Tibial nerve (tissue), 4 donors: ENCODE data around the gene KIRREL3. TPM values are rescaled to one million over a fixed set of nuclear protein-coding genes. Genes with fewer than 3 reads are reported as not detected.

ENCODE experiments used
- DNase-seq, 2 donors: peaks; one replicate each; pipeline ENCODE4 v3.0.0-alpha.2; 2019; ENCODE audit warnings: low spot score in 2 of 2
- H3K27ac ChIP-seq, 4 donors: fragments of 200-600 bp; sonication (generic) in 3 of 4; one replicate each; pipeline ENCODE4 v1.5.1; 2017 to 2019; ENCODE audit warnings: mild to moderate bottlenecking in 1 of 4
- H3K27me3 ChIP-seq, 2 donors: fragments of 200-600 bp; sonication (generic) in 1 of 2; one replicate each; pipeline versions ENCODE4 v1.5.1 to v1.6.0; 2017 to 2019
- H3K36me3 ChIP-seq, 3 donors: fragments of 200-600 bp; sonication (generic); one replicate each; pipeline ENCODE4 v1.5.1; 2018 to 2019
- H3K4me1 ChIP-seq, 4 donors: fragments of 200-600 bp; sonication (generic) in 3 of 4; one replicate each; pipeline ENCODE4 v1.5.1; 2017 to 2019
- H3K4me3 ChIP-seq, 4 donors: fragments of 200-600 bp; sonication (generic) in 3 of 4; one replicate each; pipeline ENCODE4 v1.5.1; 2017 to 2019; ENCODE audit warnings: mild to moderate bottlenecking in 1 of 4, moderate library complexity in 1 of 4
- H3K9me3 ChIP-seq, 4 donors: fragments of 200-600 bp; sonication (generic) in 3 of 4; one replicate each; pipeline ENCODE4 v1.5.1; 2017 to 2019
- CTCF ChIP-seq, 5 experiments: fragments of 200-600 bp in 3 of 5; fragments of 450-650 bp in 2 of 5; sonication (generic) in 3 of 5; IDR thresholded peaks; one replicate each; pipeline ENCODE4 v1.5.1; 2016 to 2019; ENCODE audit warnings: antibody characterized with exemption in 5 of 5, mild to moderate bottlenecking in 3 of 5, moderate library complexity in 2 of 5
- EP300 ChIP-seq, 2 donors: sonication (generic); formaldehyde crosslinking; IDR thresholded peaks; one replicate each; pipeline ENCODE4 v1.6.1; 2017; ENCODE audit warnings: antibody characterized with exemption in 2 of 2, mild to moderate bottlenecking in 1 of 2
- POLR2A ChIP-seq, 2 donors: fragments of 450-650 bp; IDR thresholded peaks; one replicate each; pipeline ENCODE4 v1.6.1; 2017; ENCODE audit warnings: antibody characterized with exemption in 2 of 2, mild to moderate bottlenecking in 2 of 2, moderate library complexity in 2 of 2
- WGBS, 2 donors: methylation state at CpG; one replicate each; pipeline ENCODE4 v1.1.5; 2018; 5-methylcytosine and 5-hydroxymethylcytosine counted together
- total RNA-seq, 4 donors: library from RNA; depleted of rRNA; stranded (reverse); fragments of >200 nt; gene quantifications; one replicate each; pipeline ENCODE4 v1.1.0, GENCODE V29; 2016

The KIRREL3 gene
- total RNA-seq, 4 donors from 2014 or later = not detected

DNA sequence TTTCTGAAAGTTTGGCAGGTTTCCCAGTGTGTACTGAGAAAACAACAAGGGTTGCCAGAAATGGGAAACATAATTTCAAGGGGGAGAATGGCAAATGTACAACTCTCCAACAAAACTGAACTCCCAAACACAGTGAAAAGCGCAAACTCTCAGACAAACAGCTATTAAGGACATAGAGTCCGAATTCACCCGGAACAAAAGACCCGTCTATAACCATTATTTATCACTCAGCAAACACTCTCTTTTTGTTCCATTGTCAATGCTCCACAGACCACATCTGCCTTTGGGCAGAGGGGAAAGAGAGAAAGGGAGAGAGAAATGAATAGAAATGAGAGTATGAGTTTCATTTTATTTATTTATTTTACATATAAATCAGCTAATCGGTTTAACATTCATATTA, 21.7 kb downstream of the KIRREL3 start:
- no peak overlapping the region for H3K4me3 ChIP-seq
- H3K36me3 ChIP-seq = no peaks in the 10 kb centered on the region
- no peaks in the 10 kb centered on the region for H3K4me1 ChIP-seq
- peaks cover 0 to 6% of the 10 kb centered on the region in 2 donors for H3K27me3 ChIP-seq
- 44 to 51% methylated on average over 5 of the region's 5 CpGs for WGBS, 2 donors
- DNase-seq = no peak
- no peak overlapping the region for H3K27ac ChIP-seq
- TF ChIP-seq CTCF (IDR thresholded peaks at IDR 0.05) (no peak), EP300 (IDR thresholded peaks at IDR 0.05) (no peak), POLR2A (IDR thresholded peaks at IDR 0.05) (no peak)
- peaks cover 0 to 4% (median 0%) of the 10 kb centered on the region in 4 donors for H3K9me3 ChIP-seq

GRCh38 chr11:126978165-126978564, 22.4 kb downstream of the KIRREL3 start:
- TF ChIP-seq CTCF (IDR thresholded peaks at IDR 0.05) = no peak
- no peak for TF ChIP-seq EP300 (IDR thresholded peaks at IDR 0.05)
- TF ChIP-seq POLR2A (IDR thresholded peaks at IDR 0.05) = no peak
- Histone ChIP-seq H3K27me3 (peaks cover 0 to 6% of the 10 kb centered on the region in 2 donors), H3K36me3 (no peaks in the 10 kb centered on the region), H3K4me3 (no peak overlapping the region), H3K4me1 (no peaks in the 10 kb centered on the region), H3K27ac (no peak overlapping the region), H3K9me3 (peaks cover 0 to under 1% (median 0%) of the 10 kb centered on the region in 4 donors)
- 86 to 87% methylated on average over 3 of the region's 3 CpGs for WGBS, 2 donors
- DNase-seq = no peak

DNA sequence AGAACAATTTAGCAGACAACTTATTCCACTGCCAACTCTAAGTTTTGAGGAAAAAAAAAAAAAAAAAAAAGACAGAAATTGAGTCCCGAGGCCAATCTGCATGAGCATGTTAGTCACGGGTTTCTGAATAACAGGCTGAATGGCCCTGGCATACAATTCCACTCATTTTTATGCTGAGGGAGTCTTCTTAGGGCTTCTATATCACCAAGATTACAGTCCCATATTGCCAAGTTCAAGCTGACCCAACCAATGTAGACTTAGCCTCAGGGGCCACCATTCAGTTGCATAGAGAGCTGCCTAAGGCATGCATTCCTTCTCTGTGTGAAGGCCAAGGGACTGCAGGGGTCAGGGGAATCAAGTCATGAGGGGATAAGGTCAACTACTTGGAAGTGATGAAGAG, 27.5 kb downstream of the KIRREL3 start:
- peaks cover 0 to 6% of the 10 kb centered on the region in 2 donors for H3K27me3 ChIP-seq
- no peak for TF ChIP-seq CTCF (IDR thresholded peaks at IDR 0.05)
- TF ChIP-seq POLR2A (IDR thresholded peaks at IDR 0.05) = no peak
- TF ChIP-seq EP300 (IDR thresholded peaks at IDR 0.05) = no peak
- WGBS, 2 donors = 64 to 66% methylated on average over 2 of the region's 2 CpGs

GRCh38 chr11:126971305-126971704, 29.3 kb downstream of the KIRREL3 start:
- Histone ChIP-seq H3K4me3 (no peak overlapping the region), H3K27ac (no peak overlapping the region), H3K27me3 (peaks cover 0 to 6% of the 10 kb centered on the region in 2 donors), H3K36me3 (no peaks in the 10 kb centered on the region), H3K9me3 (peaks cover 0 to 6% (median 0%) of the 10 kb centered on the region in 4 donors), H3K4me1 (peaks cover 0 to 12% (median 0%) of the 10 kb centered on the region in 4 donors)
- DNase-seq = no peak
- WGBS, 2 donors = 71 to 78% methylated on average over 5 of the region's 5 CpGs
- TF ChIP-seq EP300 (IDR thresholded peaks at IDR 0.05) = no peak
- no peak for TF ChIP-seq POLR2A (IDR thresholded peaks at IDR 0.05)
- TF ChIP-seq CTCF (IDR thresholded peaks at IDR 0.05) = no peak

More for the DNA sequence above, 27.5 kb downstream of the KIRREL3 start:
- DNase-seq = no peak
- no peak overlapping the region for H3K27ac ChIP-seq
- no peaks in the 10 kb centered on the region for H3K36me3 ChIP-seq
- peaks cover 0 to 6% (median 0%) of the 10 kb centered on the region in 4 donors for H3K9me3 ChIP-seq
- H3K4me3 ChIP-seq = no peak overlapping the region
- H3K4me1 ChIP-seq = peaks cover 0 to 12% (median 0%) of the 10 kb centered on the region in 4 donors

DNA sequence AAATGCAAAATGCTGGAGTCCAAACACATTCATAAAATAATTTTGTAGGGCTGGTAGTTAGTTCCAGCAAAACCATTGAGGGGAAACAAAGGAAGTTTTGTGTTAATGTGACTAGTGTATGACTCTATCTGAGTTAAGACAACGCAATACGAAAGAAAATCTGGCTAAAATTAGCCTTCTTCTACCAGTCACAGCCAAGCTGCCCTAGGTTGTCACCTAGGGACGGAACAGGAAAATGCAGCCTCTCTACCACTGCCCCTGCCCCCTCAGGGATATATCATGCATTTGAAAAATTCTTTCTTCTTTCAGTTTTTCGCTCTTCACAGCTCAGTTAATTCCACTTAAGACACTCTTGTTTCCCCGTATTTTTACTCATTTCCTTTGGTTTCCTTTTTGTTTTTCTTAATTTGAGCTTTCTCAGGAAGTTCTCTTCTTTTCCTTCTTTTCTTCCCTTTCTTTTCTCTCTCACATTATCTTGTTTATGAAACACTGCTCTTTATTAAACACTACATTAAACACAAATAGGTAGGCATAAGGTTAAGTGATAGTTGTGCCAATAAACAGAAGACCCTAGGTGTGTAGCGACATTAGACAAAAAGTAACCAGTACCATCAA, 30.6 kb downstream of the KIRREL3 start:
- WGBS, 2 donors = 33 to 36% methylated on average over 6 of the region's 6 CpGs
- H3K27me3 ChIP-seq = peaks cover 0 to 6% of the 10 kb centered on the region in 2 donors
- no peak for DNase-seq
- no peaks in the 10 kb centered on the region for H3K36me3 ChIP-seq
- H3K4me3 ChIP-seq = no peak overlapping the region
- peaks cover 0 to 6% (median 0%) of the 10 kb centered on the region in 4 donors for H3K9me3 ChIP-seq
- peak overlapping the region in 1 of 4 donors; percentile 9 for H3K27ac ChIP-seq
- TF ChIP-seq POLR2A (IDR thresholded peaks at IDR 0.05) (no peak), EP300 (IDR thresholded peaks at IDR 0.05) (no peak), CTCF (IDR thresholded peaks at IDR 0.05) (peak; percentile 25 to 68 (median 53))
- peaks cover 0 to 12% (median 0%) of the 10 kb centered on the region in 4 donors for H3K4me1 ChIP-seq
